Suprapubic skin (tissue), 3 donors: Measurements from ENCODE around the gene TUT1.

Source experiments
- CTCF ChIP-seq, 2 donors: fragments of 200-600 bp in 1 of 2; fragments of 450-650 bp in 1 of 2; sonication (generic) in 1 of 2; IDR thresholded peaks; one replicate each; pipeline ENCODE4 v1.5.1; 2016 to 2019; ENCODE audit warnings: antibody characterized with exemption in 2 of 2, mild to moderate bottlenecking in 1 of 2, moderate library complexity in 1 of 2
- POLR2AphosphoS5 ChIP-seq, 3 donors: sonication (generic); formaldehyde crosslinking; IDR thresholded peaks; one replicate each; pipeline ENCODE4 v1.6.1; 2017; ENCODE audit warnings: antibody characterized with exemption in 3 of 3

DNA sequence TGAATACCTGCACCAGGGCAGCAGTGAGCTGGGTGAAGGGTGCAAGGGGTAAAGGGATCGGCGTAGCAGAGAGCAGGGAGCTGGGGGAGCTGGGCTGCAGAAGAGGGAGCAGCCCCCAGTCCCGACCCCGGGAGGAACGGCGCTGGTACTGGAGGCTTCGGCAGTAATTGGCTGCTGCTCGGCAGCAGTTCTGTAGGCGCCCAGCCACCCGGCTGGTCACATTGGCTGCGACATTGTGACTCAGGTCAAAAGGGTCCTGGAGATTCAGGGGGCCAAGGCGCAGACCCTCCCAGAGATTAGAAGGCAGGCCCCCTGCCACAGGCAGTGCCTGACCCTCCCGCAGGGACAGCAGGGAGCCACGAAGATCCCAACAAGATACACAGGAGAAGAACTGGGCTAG, 15.5 kb downstream of the TUT1 start:
- TF ChIP-seq POLR2AphosphoS5 (IDR thresholded peaks at IDR 0.05) (no peak), CTCF (IDR thresholded peaks at IDR 0.05) (no peak)
